ENCODE results near the gene PPARA.

- TF ChIP-seq CTCF (IDR thresholded peaks at IDR 0.05; ENCODE audit: insufficient read depth, low read depth, low read length), result no peak
- TF ChIP-seq EZH2 (IDR thresholded peaks at IDR 0.05; ENCODE audit: insufficient read depth, low read length), result no peak
Measured at GRCh38 chr22:46119729-46120419, 30.5 kb upstream of the PPARA start.

All from astrocyte (in vitro differentiated cells and primary cell).